VCaP (cell line): Measurements from ENCODE around the gene FHIT.

Experiments used
- H3K27ac ChIP-seq: fragments of 450-650 bp; 2 replicates; pipeline ENCODE4 v1.5.1; 2017
- CTCF ChIP-seq: fragments of 450-650 bp; conservative IDR thresholded peaks from 2 replicates; pipeline ENCODE4 v1.5.1; 2017; ENCODE audit warnings: mild to moderate bottlenecking, moderate library complexity

FHIT gene

DNA sequence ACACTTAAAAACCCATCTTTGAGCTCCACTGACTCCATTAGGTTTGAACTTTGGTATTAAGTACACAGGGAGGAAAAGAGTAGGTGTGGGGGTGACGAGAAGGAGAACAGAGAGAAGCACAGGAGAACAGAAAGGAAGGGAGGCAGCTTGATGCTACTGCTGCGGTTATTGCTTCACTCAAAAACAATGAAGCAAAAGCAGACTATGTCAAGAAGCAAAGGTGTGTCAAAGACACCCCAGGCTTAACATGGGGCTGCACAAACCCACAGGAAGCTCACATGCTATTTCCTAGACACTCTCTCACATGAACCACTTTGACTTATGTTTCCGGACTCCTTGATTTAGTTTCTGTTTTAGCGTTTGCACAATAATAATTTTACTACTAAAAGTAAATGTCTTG is 1240.5 kb downstream of the FHIT start:
- H3K27ac ChIP-seq = no peak overlapping the region

DNA sequence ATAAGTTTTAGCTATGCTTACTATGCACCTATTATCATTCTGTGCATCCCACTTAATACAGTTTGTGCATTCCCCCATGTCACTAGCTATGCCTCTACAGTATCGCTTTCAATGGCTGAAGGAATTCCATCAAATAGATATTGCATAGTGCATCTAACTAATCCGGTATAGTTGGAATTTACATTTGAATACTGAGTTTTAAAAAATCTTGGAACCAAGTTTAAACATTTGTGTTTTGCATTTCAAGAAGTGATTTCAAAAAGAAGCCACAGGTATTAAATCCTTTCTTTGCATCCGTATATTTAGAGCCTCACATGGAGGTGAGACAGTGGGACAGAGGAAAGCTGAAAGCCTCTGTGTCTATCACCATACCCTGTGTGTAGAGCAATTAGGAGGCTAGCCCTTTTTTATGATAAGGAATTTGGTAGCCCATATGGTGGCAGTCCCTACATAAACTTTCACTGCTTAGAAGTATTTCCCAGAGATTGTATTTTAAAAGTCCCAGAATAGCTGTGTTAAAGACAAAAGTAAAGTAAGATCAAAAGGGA is 1241.2 kb downstream of the FHIT start:
- no peak overlapping the region for H3K27ac ChIP-seq
- TF ChIP-seq CTCF = no peak

More for the DNA sequence above, 1240.5 kb downstream of the FHIT start:
- no peak for TF ChIP-seq CTCF

DNA sequence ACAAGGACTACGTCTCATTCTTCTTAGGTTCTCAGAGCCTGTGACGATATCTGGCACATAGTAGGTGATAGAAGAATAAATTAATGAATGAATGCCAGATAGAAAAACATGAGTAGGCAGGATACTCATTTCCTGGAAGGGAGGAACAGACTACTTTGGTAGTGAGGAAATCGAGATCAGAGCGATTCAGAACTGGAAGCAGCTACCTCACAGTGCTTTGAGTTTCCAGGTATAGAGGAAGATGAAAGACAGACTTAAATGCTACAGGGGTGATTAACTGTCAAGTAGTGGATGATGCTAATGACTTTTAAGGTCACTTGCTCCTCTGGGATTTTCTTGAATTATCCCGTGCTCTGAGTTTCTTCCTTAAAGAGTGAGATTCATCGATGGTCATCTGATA is 1249.9 kb downstream of the FHIT start:
- H3K27ac ChIP-seq = no peak overlapping the region
- no peak for TF ChIP-seq CTCF

DNA sequence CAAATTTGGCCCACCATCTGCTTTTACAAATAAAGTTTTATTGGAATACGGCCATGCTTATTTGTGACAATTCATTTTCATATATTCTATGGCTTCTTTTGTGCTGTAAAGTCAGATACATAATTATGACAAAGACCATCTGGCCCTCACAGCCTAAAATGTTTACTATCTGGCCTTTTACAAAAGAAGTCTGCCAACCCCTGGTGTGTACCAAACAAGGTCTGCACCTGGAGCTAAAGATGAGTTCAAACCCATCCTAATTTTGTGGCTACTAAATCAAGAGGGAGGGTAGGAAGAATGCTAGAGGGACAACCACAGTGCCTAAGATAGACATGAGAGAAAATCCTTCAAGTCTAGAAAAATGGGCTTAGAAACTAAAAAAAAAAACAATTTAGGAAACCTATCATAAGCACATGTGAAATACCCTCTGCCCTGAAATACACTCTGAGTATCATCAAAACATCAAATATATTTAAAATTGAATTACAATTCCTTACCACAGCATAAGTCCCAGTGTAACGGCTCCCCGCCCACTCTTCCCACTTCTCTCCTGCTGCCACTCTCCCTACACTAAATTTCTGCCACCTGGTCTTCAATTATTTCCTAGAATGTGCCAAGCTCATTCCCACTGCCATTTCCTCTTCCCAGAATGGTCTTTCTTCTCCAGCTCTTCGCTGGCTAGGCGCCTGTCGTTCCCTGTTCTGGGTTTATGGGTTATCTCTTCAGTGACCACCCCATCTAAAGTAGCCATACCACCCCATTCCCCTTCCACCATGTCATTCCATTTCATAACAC is 1250.7 kb downstream of the FHIT start:
- TF ChIP-seq CTCF = no peak
- H3K27ac ChIP-seq = no peak overlapping the region

DNA sequence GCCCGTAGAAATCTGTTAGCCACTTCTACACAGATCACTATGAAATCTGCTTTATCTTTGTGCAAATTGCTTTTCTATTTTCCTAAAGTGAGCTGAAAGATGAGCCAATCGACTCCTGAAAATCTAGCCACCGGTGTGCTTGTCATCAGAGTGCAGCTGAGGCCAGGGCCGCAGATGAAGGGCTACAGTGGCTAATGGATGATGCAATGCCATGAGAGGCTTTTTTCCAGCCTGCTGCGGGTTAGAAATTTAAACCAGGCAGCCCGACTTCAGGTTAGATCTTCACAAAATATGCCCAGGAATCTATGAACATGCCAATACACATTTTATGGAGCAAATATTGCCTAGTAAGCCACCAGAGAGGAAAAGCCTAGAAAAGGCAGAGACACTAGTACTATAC is 1253.2 kb downstream of the FHIT start:
- TF ChIP-seq CTCF = no peak
- H3K27ac ChIP-seq = no peak overlapping the region

DNA sequence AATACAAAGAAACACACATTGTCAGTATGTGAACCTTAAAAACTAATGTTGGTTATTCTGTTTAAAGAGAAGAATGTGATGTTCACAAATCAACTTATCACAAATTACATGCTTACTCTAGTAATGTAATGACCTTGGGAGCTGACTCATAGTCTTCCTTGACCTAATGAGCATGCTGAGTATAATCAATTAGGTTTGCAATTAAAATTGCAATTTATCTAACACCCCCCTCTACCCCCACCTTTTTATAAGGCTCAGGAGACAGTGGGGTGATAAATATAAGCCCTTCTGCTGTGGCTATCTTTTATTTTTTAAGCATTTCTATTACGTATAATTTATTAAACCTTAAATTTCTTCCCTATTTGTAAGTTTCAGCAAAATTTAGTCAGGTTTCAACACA is 1253.7 kb downstream of the FHIT start:
- no peak overlapping the region for H3K27ac ChIP-seq
- TF ChIP-seq CTCF = no peak

GRCh38 chr3:59996056-59996455 is 1255.2 kb downstream of the FHIT start:
- TF ChIP-seq CTCF = no peak
- H3K27ac ChIP-seq = no peak overlapping the region
